Fibroblast of gingiva (primary cell): ENCODE data around the gene ZNF648.
"Not testable (repeated sequence)": the region's sequence is repeated elsewhere in the genome, so short reads cannot be mapped to it uniquely, and the experiment has no call there.

Experiments
- DNase-seq: peaks from one replicate; pipeline ENCODE4 v3.0.0-alpha.2; 2011; ENCODE audit warnings: low read depth

The ZNF648 gene, protein sequence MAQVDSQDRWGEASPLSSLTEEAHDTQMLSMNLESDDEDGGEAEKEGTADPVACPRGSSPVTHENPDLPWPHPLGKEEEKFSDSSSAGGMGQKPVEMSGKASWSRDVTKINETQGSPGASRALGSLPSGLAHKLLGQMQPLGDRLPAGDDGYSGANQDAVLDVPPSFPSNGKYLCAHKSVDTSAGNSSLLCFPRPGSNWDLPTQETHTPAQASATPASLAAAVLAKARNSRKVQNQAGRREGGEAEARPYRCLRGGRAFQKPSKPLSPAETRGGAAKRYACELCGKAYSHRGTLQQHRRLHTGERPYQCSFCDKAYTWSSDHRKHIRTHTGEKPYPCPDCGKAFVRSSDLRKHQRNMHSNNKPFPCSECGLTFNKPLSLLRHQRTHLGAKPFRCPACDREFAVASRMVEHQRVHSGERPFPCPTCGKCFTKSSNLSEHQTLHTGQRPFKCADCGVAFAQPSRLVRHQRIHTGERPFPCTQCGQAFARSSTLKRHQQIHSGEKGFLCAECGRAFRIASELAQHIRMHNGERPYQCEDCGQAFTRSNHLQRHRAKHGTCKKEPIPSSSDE

GRCh38 chr1:182061594-182061993 lies at the start of gene ZNF648:
ZNF648 (minus strand) TSS chr1:182061712; CDS start chr1:182058010, 3,702 bp downstream.
- DNase-seq, result no peak

DNA sequence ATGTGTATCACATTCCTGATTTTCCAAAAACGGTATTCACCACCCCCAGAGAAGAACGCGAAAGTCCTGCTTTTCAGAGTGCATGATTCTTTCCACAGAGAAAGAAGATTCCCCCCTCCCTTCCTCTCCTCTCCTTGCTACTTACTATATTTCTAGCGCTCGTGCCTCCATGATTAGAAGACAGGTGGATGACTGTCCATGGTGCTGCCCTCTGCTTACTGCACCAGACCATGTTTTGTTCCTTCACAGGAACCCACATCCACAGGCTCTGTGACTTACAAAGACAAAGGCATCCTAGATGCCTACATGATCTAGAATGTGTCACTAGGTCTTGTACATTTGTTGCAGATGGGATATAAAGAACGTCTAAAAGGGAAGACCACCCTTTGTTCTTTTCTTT lies 49.1 kb upstream of the ZNF648 start:
- DNase-seq, result no peak

- DNase-seq, result no peak
These were observed 48.3 kb upstream of the ZNF648 start for GRCh38 chr1:182109771-182110170.

GRCh38 chr1:182107209-182107608 lies 45.7 kb upstream of the ZNF648 start:
- DNase-seq, result no peak

DNA sequence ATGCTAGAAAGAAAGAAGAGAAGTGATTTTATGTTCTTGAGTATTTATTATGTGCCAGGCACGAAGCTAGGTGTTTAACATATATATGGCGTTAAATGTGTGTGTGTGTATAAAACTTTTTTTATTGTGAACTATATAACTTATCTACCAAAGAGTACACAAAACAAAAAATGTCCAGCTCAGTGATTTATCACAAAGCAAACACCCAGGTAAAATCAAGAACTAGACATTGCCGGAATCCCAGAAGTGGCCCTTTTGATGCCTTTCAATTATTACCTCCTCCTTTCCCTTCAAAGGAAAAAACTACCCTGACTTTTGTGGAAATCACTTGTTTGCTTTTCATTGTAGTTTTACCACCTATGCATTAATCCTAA lies 40.5 kb upstream of the ZNF648 start:
- no peak for DNase-seq

DNA sequence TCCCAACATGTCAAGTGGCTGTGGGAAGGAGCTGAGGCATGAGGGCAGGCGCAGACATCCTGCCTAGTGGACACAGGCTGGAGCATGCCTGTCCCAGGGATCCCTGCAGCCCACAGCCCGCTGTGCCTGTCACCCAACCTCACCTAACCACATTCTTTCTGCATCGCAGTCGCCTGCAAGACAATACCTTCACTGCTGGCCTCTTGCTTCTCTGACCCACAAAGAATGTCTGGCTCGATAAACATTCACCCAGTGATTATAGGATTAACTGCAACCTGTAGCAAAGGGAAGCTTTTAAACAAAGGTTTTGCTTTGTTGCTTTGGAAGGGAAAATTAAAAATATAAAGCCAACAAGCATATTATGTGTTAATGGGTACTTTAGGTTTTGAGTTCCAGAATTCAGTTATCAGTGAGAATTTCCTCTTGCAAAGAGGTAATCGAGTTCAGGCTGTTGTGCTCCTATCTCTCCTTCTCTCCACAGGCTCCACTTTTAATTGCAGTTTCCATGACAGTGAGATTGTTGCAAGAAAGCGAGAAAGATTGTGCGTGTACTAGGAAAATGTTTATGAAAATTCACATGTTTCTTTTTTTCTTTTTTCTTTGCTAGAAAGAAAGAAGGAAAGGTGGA lies 40.0 kb upstream of the ZNF648 start:
- DNase-seq, result no peak

- DNase-seq, result no peak
These were observed 36.8 kb upstream of the ZNF648 start for GRCh38 chr1:182098301-182098700.

- no peak for DNase-seq
These were observed 34.4 kb upstream of the ZNF648 start for GRCh38 chr1:182095946-182096345.

- not testable (repeated sequence) for DNase-seq
These were observed 33.0 kb upstream of the ZNF648 start for GRCh38 chr1:182094514-182095005.

- no peak for DNase-seq
These were observed 32.3 kb upstream of the ZNF648 start for GRCh38 chr1:182093781-182094180.

DNA sequence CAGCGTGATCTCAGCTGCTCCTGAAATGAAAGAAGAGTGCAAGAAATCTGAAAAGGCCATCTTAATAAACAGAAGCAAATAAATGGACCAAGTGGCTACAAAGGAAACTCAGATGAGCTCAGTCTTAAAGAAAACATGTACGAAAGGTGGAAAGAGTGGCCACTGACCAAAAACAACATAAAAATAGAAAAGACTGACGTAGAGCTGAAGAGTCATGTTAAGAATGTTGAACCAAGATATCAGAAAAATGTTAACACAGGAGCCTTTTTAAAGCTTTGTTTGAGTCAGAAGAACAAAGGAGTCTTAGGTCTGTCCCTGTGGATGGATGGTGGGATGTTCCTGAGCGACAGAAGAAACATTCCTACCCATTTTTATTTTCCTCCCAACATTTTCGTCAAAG lies 30.8 kb upstream of the ZNF648 start:
- no peak for DNase-seq

DNA sequence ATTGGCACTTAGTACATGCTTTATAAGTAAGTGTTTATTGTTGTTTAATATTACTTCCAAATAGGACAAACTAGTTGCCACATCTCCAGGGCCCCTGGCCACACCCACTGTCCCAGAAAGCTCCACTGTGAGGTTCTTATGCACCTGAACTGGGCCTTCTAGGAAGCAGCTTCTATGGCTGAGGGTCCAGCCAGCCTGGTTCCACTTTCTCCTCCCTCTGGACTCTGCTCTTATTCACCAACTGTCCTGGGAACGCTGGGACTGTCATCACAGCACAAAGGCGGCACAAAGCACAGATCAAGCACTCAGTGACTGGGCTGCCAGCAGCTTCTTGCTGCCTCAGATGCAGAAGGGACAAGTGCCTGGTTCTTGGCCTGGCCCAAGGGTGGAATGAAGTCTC lies 29.6 kb upstream of the ZNF648 start:
- DNase-seq, result no peak

- no peak for DNase-seq
These were observed 26.3 kb upstream of the ZNF648 start for GRCh38 chr1:182087719-182088350.

GRCh38 chr1:182087304-182087703 lies 25.8 kb upstream of the ZNF648 start:
- DNase-seq, result no peak

- no peak for DNase-seq
These were observed 25.1 kb upstream of the ZNF648 start for GRCh38 chr1:182086620-182087019.

DNA sequence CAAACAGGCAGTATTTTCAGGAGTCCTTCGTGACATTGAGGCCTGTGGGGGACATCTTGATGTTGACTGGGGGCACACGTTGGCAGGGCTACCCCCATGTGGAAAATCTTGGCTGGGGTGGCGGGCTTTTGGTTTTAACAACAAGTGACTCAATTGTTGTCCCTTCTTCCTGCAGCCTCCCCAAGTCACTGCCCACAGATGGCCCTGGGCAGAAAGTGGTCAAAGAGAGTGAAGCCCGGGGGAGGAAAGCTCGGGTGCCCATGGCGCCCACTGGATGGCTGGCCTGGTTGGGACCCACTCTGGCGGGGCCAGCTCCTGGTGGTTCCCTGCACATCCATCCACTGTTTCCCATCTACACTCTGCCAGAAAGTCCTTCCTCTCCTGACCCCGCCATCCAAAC lies 24.6 kb upstream of the ZNF648 start:
- no peak for DNase-seq

GRCh38 chr1:182085726-182086125 lies 24.2 kb upstream of the ZNF648 start:
- no peak for DNase-seq

DNA sequence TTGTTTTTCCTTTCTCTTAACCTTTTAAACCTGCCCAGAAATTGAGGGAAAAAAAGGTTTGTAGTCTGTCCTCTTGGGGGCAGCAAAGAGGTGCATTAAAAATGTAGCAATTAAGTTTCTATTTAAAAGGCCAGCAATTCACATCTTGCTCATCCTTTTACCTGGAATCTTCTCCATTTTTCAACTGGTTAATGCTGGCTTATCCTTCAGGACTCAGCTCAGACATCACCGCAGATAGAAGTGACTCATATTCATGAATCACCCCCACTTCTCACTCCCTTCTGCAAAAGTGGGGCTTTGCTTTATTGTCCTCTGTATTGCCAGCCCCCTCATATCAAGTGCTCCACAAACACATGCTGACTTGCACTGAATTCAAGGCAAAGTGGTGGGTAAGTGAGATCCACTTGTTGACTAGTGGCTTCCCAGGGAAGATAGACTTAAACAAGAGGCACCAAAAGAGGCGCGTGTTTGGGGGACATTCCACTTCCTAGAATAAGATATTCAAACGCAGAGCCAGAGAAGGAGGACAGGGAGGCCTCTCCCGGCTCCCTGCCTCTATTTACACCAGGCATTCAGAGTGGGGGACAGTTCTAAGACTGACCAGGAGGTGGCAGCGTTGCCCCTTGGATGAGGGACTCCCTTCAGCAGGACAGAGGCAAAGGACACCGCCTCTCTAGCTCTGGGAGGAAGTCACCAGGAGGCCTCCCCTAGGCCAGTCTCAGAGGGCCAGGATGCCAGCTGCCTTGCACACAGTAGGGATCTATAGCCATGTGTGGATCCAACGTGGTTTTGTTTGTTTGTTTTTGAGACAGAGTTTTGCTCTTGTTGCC lies 23.2 kb upstream of the ZNF648 start:
- DNase-seq, result peak; percentile 63

GRCh38 chr1:182083851-182084486 lies 22.5 kb upstream of the ZNF648 start:
- no peak for DNase-seq

- peak; percentile 26 for DNase-seq
These were observed 19.6 kb upstream of the ZNF648 start for GRCh38 chr1:182080955-182081582.

- no peak for DNase-seq
These were observed 18.5 kb upstream of the ZNF648 start for GRCh38 chr1:182080040-182080439.
